Measurements from ENCODE around the gene ALOX15B.

- no peak for TF ChIP-seq EZH2 (IDR thresholded peaks at IDR 0.05; ENCODE audit: borderline replicate concordance)
- no peak for TF ChIP-seq CTCF (IDR thresholded peaks at IDR 0.05; ENCODE audit: poor library complexity)
- TF ChIP-seq EZH2phosphoT487 (IDR thresholded peaks at IDR 0.05; ENCODE audit: low read depth, severe bottlenecking, unreplicated experiment), result no peak
Observed at GRCh38 chr17:8055851-8056231, 17.0 kb downstream of the ALOX15B start.

Measured in hepatocyte (in vitro differentiated cells).